Measurements from ENCODE around the gene WNT11.

The WNT11 gene

DNA sequence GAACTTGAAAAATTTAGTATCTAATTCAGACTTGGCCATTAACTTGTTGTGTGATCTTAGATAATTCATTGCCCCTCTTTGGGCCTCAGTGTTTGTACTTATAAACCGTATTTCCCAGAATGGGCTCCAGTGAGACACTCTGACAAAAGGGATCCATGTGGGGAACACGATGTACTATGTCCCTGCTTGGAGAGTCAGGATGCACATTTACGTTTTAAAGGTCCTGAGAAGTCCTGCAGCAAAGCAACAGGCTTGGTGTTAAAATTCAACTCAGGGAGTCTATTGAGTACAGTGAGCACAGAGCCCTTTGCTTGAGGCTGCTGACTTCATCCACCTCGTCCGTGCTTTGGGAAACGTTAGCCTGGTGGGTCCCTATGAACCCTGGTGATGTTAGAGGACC lies 9.0 kb downstream of the WNT11 start:
- in situ Hi-C loops (cut with HindIII; ENCODE audit: low sequenced_read_pairs), result no loop called here
- no peak for TF ChIP-seq CTCF (IDR thresholded peaks at IDR 0.05; ENCODE audit: low read depth, low read length)
- DNase-seq (ENCODE audit: low read depth, low spot score), result no peak
- no peak overlapping the region for H3K4me3 ChIP-seq (ENCODE audit: low read depth, low read length)

DNA sequence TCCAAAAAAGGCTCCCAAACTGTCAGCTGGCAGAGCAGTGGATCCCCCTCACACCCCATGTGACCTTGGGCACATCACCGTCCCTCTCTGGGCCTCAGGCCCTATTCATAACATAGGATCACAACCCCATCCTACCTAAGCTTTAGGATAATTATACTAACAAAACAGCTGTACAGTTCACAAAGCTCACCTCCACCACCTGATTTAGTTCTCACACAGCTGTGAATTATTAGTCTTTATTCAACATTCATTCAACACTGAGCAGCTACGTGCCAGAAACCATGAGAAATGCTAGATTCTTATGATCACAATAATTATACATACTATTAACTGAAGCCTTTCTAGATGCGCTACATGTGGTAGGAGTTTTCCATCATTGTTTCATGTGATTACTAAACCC lies 9.5 kb downstream of the WNT11 start:
- no peak for DNase-seq (ENCODE audit: low read depth, low spot score)
- H3K4me3 ChIP-seq (ENCODE audit: low read depth, low read length), result no peak overlapping the region
- in situ Hi-C loops (cut with HindIII; ENCODE audit: low sequenced_read_pairs), result no loop called here
- no peak for TF ChIP-seq CTCF (IDR thresholded peaks at IDR 0.05; ENCODE audit: low read depth, low read length)

GRCh38 chr11:76194872-76195668 lies 11.2 kb downstream of the WNT11 start:
- DNase-seq (ENCODE audit: low read depth, low spot score), result no peak
- TF ChIP-seq CTCF (IDR thresholded peaks at IDR 0.05; ENCODE audit: low read depth, low read length), result no peak
- in situ Hi-C loops (cut with HindIII; ENCODE audit: low sequenced_read_pairs), result no loop called here
- no peak overlapping the region for H3K4me3 ChIP-seq (ENCODE audit: low read depth, low read length)

- no peak for TF ChIP-seq CTCF (IDR thresholded peaks at IDR 0.05; ENCODE audit: low read depth, low read length)
- no peak for DNase-seq (ENCODE audit: low read depth, low spot score)
- H3K4me3 ChIP-seq (ENCODE audit: low read depth, low read length), result no peak overlapping the region
- in situ Hi-C loops (cut with HindIII; ENCODE audit: low sequenced_read_pairs), result no loop called here
Measured at GRCh38 chr11:76193219-76193618, 13.1 kb downstream of the WNT11 start.

- no peak for DNase-seq (ENCODE audit: low read depth, low spot score)
- in situ Hi-C loops (cut with HindIII; ENCODE audit: low sequenced_read_pairs), result no loop called here
- H3K4me3 ChIP-seq (ENCODE audit: low read depth, low read length), result no peak overlapping the region
- TF ChIP-seq CTCF (IDR thresholded peaks at IDR 0.05; ENCODE audit: low read depth, low read length), result no peak
Measured at GRCh38 chr11:76190376-76190775, 15.9 kb downstream of the WNT11 start.

DNA sequence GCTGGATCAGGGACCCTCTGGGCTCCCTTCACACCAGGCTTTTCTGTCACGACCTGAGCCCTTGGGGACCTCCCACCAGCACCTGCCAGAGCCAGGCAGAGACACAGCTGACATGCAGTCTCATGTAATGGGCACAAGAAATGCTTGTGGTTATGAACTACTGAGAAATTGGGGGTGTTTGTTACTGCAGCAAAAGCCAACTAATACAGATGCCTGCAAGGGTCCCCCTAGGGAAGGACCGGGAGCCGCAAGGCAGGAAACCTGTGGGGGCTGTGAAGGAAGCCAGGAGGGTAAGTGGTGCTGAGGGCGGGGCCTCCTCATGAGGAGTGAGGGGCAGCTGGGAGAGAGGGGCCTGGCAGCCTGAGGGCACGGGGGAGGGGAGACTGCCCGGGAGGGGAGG lies 16.6 kb downstream of the WNT11 start:
- no peak for DNase-seq (ENCODE audit: low read depth, low spot score)
- H3K4me3 ChIP-seq (ENCODE audit: low read depth, low read length), result no peak overlapping the region
- in situ Hi-C loops (cut with HindIII; ENCODE audit: low sequenced_read_pairs), result no loop called here
- no peak for TF ChIP-seq CTCF (IDR thresholded peaks at IDR 0.05; ENCODE audit: low read depth, low read length)

Measured in astrocyte of the spinal cord (primary cell).